Left ventricle myocardium inferior (tissue), 1 donor: ENCODE results near the gene STRIP2. TPM values are rescaled to one million over a fixed set of nuclear protein-coding genes. Genes with fewer than 3 reads are reported as not detected.
"Not testable (repeated sequence)": the region's sequence is repeated elsewhere in the genome, so short reads cannot be mapped to it uniquely, and the experiment has no call there.

Source experiments
- DNase-seq: peaks from one replicate; pipeline ENCODE4 v3.0.0-alpha.2; 2020
- H3K27ac ChIP-seq: fragments of 200-600 bp; replicated peaks from 2 replicates; pipeline ENCODE4 v1.8.0; 2021
- H3K27me3 ChIP-seq: fragments of 200-600 bp; 2 replicates; pipeline ENCODE4 v1.8.0; 2021; ENCODE audit warnings: low read depth
- H3K36me3 ChIP-seq: fragments of 200-600 bp; 2 replicates; pipeline ENCODE4 v1.8.0; 2021
- H3K4me1 ChIP-seq: fragments of 200-600 bp; 2 replicates; pipeline ENCODE4 v1.8.0; 2021
- H3K4me3 ChIP-seq: fragments of 200-600 bp; 2 replicates; pipeline ENCODE4 v1.8.0; 2021; ENCODE audit warnings: mild to moderate bottlenecking, moderate library complexity
- H3K9me3 ChIP-seq: fragments of 200-600 bp; replicated peaks from 2 replicates; pipeline ENCODE4 v1.8.0; 2021
- CTCF ChIP-seq: fragments of 200-600 bp; IDR thresholded peaks from 2 replicates; pipeline ENCODE4 v1.8.0; 2021; ENCODE audit warnings: antibody characterized with exemption, mild to moderate bottlenecking, borderline replicate concordance
- intact Hi-C: fragments of 100-400 bp; cut with micrococcal nuclease; formaldehyde crosslinking; loops from one replicate; pipeline ENCODE4 v1.11.0; 2022
- total RNA-seq: library from RNA; stranded (reverse); fragmentation: NEBNext Ultra II Directional; extraction: Animal tissue kit (Norgen Biotek cat#: 25700); gene quantifications from one replicate; pipeline ENCODE4 v1.2.1, GENCODE V29; 2021
- donor health status: DM: no; HTN: yes; CAD: no; lungs with severe emphysema.

Gene STRIP2
- total RNA-seq, 1 donor from 2014 or later: 17.1 TPM

DNA sequence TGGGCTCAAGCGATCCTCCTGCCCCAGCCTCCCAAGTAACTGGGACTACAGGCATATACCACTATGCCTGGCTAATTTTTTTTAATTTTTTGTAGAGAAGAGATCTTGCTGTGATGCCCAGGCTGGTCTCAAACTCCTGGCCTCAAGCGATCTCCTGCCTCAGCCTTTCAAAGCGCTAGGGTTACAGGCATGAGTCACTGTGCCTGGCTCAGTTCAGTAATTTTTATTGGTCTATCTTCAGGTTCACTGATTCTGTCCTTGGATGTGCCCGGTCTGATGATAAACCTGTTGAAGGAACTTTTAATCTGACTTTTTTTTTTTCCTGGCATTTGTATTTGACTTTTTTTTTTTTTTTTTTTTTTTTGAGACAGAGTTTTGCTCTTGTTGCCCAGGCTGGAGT is 40.1 kb upstream of the STRIP2 start:
- H3K9me3 ChIP-seq: no peaks in the 10 kb centered on the region
- no peaks in the 10 kb centered on the region for H3K27me3 ChIP-seq
- TF ChIP-seq CTCF: no peak
- peaks cover 51% of the 10 kb centered on the region for H3K4me1 ChIP-seq
- no peak overlapping the region for H3K4me3 ChIP-seq
- intact Hi-C loops: no loop called here
- no peak overlapping the region for H3K27ac ChIP-seq
- peaks cover 10% of the 10 kb centered on the region for H3K36me3 ChIP-seq
- no peak for DNase-seq

- peaks cover 4% of the 10 kb centered on the region for H3K36me3 ChIP-seq
- intact Hi-C loops: no loop called here
- no peaks in the 10 kb centered on the region for H3K27me3 ChIP-seq
- H3K9me3 ChIP-seq: no peaks in the 10 kb centered on the region
- H3K27ac ChIP-seq: peak overlapping the region; percentile 7
- TF ChIP-seq CTCF: no peak
- H3K4me1 ChIP-seq: peaks cover 39% of the 10 kb centered on the region
- no peak overlapping the region for H3K4me3 ChIP-seq
- DNase-seq: no peak
Measured at GRCh38 chr7:129394982-129395914, 39.0 kb upstream of the STRIP2 start.

GRCh38 chr7:129401228-129401966 is 32.8 kb upstream of the STRIP2 start:
- intact Hi-C loops: no loop called here
- H3K27ac ChIP-seq: no peak overlapping the region
- H3K27me3 ChIP-seq: no peaks in the 10 kb centered on the region
- no peak overlapping the region for H3K4me3 ChIP-seq
- H3K9me3 ChIP-seq: no peaks in the 10 kb centered on the region
- H3K4me1 ChIP-seq: peaks cover 13% of the 10 kb centered on the region
- no peak for DNase-seq
- no peak for TF ChIP-seq CTCF
- peaks cover 9% of the 10 kb centered on the region for H3K36me3 ChIP-seq

- intact Hi-C loops: no loop called here
- peaks cover 13% of the 10 kb centered on the region for H3K4me1 ChIP-seq
- TF ChIP-seq CTCF: no peak
- peaks cover 17% of the 10 kb centered on the region for H3K36me3 ChIP-seq
- H3K4me3 ChIP-seq: no peak overlapping the region
- no peaks in the 10 kb centered on the region for H3K27me3 ChIP-seq
- H3K27ac ChIP-seq: no peak overlapping the region
- no peaks in the 10 kb centered on the region for H3K9me3 ChIP-seq
- no peak for DNase-seq
Measured at GRCh38 chr7:129401967-129402860, 32.0 kb upstream of the STRIP2 start.

- Histone ChIP-seq H3K27ac (no peak overlapping the region), H3K4me3 (no peak overlapping the region), H3K4me1 (peaks cover 13% of the 10 kb centered on the region), H3K27me3 (no peaks in the 10 kb centered on the region), H3K9me3 (no peaks in the 10 kb centered on the region), H3K36me3 (peaks cover 20% of the 10 kb centered on the region)
- intact Hi-C loops: no loop called here
- no peak for DNase-seq
- no peak for TF ChIP-seq CTCF
Measured at GRCh38 chr7:129405527-129405926, 28.7 kb upstream of the STRIP2 start.

- DNase-seq, H3K9me3 ChIP-seq, H3K4me3 ChIP-seq, H3K4me1 ChIP-seq, H3K27ac ChIP-seq, intact Hi-C loops, H3K27me3 ChIP-seq: not testable (repeated sequence)
- peaks cover 35% of the 10 kb centered on the region for H3K36me3 ChIP-seq
Measured at GRCh38 chr7:129410238-129410637, 24.0 kb upstream of the STRIP2 start.
